CD4-positive, CD25-positive, alpha-beta regulatory T cell (primary cell): Measurements from ENCODE around the gene TMEM9. TPM values are rescaled to one million over a fixed set of nuclear protein-coding genes. Genes with fewer than 3 reads are reported as not detected.
A peak's percentile ranks its signal among the peaks of the same experiment; 100 is the strongest.
"Not testable (repeated sequence)": the region's sequence is repeated elsewhere in the genome, so short reads cannot be mapped to it uniquely, and the experiment has no call there.

Experiments
- ATAC-seq, 2 donors: fragments of 150-1000 bp; cut with Tn5 transposase; one replicate each; pipeline ENCODE4 v1.10.0; 2021; ENCODE audit warnings: low read depth in 2 of 2, moderate number of reproducible peaks in 2 of 2, moderate library complexity in 1 of 2
- DNase-seq, 3 donors: peaks; one replicate each; pipeline versions ENCODE4 v3.0.0 to v3.0.0-alpha.2; 2012 to 2022; ENCODE audit warnings: mixed read lengths in 1 of 3
- H3K27ac ChIP-seq: one replicate; pipeline ENCODE4 v1.7.0; 2013; ENCODE audit warnings: mild to moderate bottlenecking, low read length; ENCODE audit not compliant: insufficient read depth, poor library complexity, severe bottlenecking
- H3K27me3 ChIP-seq: one replicate; pipeline ENCODE4 v1.7.0; 2013; ENCODE audit warnings: low read length; ENCODE audit not compliant: control insufficient read depth, insufficient read depth
- H3K36me3 ChIP-seq: one replicate; pipeline ENCODE4 v1.7.0; 2013; ENCODE audit warnings: mild to moderate bottlenecking, low read length, moderate library complexity; ENCODE audit not compliant: control insufficient read depth, insufficient read depth
- H3K4me1 ChIP-seq: 2 replicates; pipeline ENCODE4 v1.7.0; 2013; ENCODE audit warnings: mild to moderate bottlenecking, low read length; ENCODE audit not compliant: insufficient read depth, control insufficient read depth, poor library complexity, severe bottlenecking
- H3K4me3 ChIP-seq: one replicate; pipeline ENCODE4 v1.7.0; 2013; ENCODE audit warnings: low read depth, mild to moderate bottlenecking, low read length, moderate library complexity
- H3K9me3 ChIP-seq, 2 experiments: 1 replicate in 1 of 2; 2 replicates in 1 of 2; pipeline ENCODE4 v1.7.0; 2013; ENCODE audit warnings: low read length in 2 of 2, mild to moderate bottlenecking in 1 of 2, moderate library complexity in 1 of 2; ENCODE audit not compliant: control insufficient read depth in 2 of 2
- H3K27ac Mint-ChIP-seq, 3 donors: one replicate each; pipeline ENCODE4 v1.8.0; 2020 to 2022; ENCODE audit warnings: mild to moderate bottlenecking in 3 of 3, mixed read lengths in 3 of 3, moderate library complexity in 2 of 3
- H3K27me3 Mint-ChIP-seq: one replicate; pipeline ENCODE4 v1.8.0; 2022; ENCODE audit warnings: mild to moderate bottlenecking, mixed read lengths
- H3K36me3 Mint-ChIP-seq: one replicate; pipeline ENCODE4 v1.8.0; 2020; ENCODE audit warnings: mixed read lengths
- H3K4me1 Mint-ChIP-seq, 4 donors: one replicate each; pipeline ENCODE4 v1.8.0; 2020 to 2022; ENCODE audit warnings: mixed read lengths in 4 of 4, mild to moderate bottlenecking in 1 of 4
- H3K4me3 Mint-ChIP-seq, 4 donors: one replicate each; pipeline ENCODE4 v1.8.0; 2020 to 2022; ENCODE audit warnings: mild to moderate bottlenecking in 4 of 4, mixed read lengths in 4 of 4, moderate library complexity in 3 of 4
- H3K9me3 Mint-ChIP-seq, 7 donors: one replicate each; pipeline ENCODE4 v1.8.0; 2020 to 2022; ENCODE audit warnings: mixed read lengths in 7 of 7, mild to moderate bottlenecking in 3 of 7, moderate library complexity in 2 of 7
- polyA plus RNA-seq, 4 donors: library from polyadenylated mRNA; unstranded; fragments of 300-500 nt; fragmentation: Illumina TruSeq; gene quantifications; one replicate each; pipeline ENCODE4 v1.2.3, GENCODE V29; 2021
- total RNA-seq: library from RNA; stranded (reverse); gene quantifications from one replicate; pipeline ENCODE4 v1.2.3, GENCODE V29; 2022

The TMEM9 gene
- total and polyA plus RNA-seq, 5 donors from 2014 or later: 12.1 to 40.6 (median 33.2) TPM

- ATAC-seq (no peak), DNase-seq (no peak)
- no peak overlapping the region for H3K27ac Mint-ChIP-seq
- Histone ChIP-seq H3K36me3 (no peaks in the 10 kb centered on the region), H3K27ac (no peak overlapping the region), H3K27me3 (peaks cover 13% of the 10 kb centered on the region), H3K4me1 (peaks cover 16% of the 10 kb centered on the region), H3K9me3 (no peaks in the 10 kb centered on the region), H3K4me3 (no peak overlapping the region)
- H3K9me3 Mint-ChIP-seq: peaks cover 0 to 2% (median 0%) of the 10 kb centered on the region in 7 donors
- no peaks in the 10 kb centered on the region for H3K36me3 Mint-ChIP-seq
- H3K27me3 Mint-ChIP-seq: peaks cover 42% of the 10 kb centered on the region
- peaks cover 0 to 13% (median 2%) of the 10 kb centered on the region in 4 donors for H3K4me1 Mint-ChIP-seq
- H3K4me3 Mint-ChIP-seq: no peak overlapping the region
Measured at GRCh38 chr1:201167041-201167991, 13.0 kb upstream of the TMEM9 start.

GRCh38 chr1:201164645-201165044, 10.4 kb upstream of the TMEM9 start:
- Mint-ChIP-seq H3K4me3 (no peak overlapping the region), H3K4me1 (no peaks in the 10 kb centered on the region)
- ATAC-seq: no peak

GRCh38 chr1:201163707-201164106, 9.4 kb upstream of the TMEM9 start:
- Mint-ChIP-seq H3K4me3 (no peak overlapping the region), H3K9me3 (peaks cover 0 to 2% (median 0%) of the 10 kb centered on the region in 7 donors), H3K4me1 (no peaks in the 10 kb centered on the region), H3K36me3 (no peaks in the 10 kb centered on the region), H3K27ac (no peak overlapping the region), H3K27me3 (peaks cover 48% of the 10 kb centered on the region)
- no peak for DNase-seq
- H3K27ac ChIP-seq: no peak overlapping the region
- H3K4me1 ChIP-seq: no peaks in the 10 kb centered on the region
- H3K27me3 ChIP-seq: peaks cover 13% of the 10 kb centered on the region
- H3K4me3 ChIP-seq: no peak overlapping the region
- H3K36me3 ChIP-seq: no peaks in the 10 kb centered on the region
- ATAC-seq: no peak
- H3K9me3 ChIP-seq: no peaks in the 10 kb centered on the region

More at GRCh38 chr1:201164645-201165044, 10.4 kb upstream of the TMEM9 start:
- Mint-ChIP-seq H3K27ac (no peak overlapping the region), H3K36me3 (no peaks in the 10 kb centered on the region), H3K27me3 (peaks cover 44% of the 10 kb centered on the region), H3K9me3 (peaks cover 0 to 2% (median 0%) of the 10 kb centered on the region in 7 donors)
- DNase-seq: no peak
- no peak overlapping the region for H3K4me3 ChIP-seq
- H3K9me3 ChIP-seq: no peaks in the 10 kb centered on the region
- no peaks in the 10 kb centered on the region for H3K36me3 ChIP-seq
- H3K4me1 ChIP-seq: no peaks in the 10 kb centered on the region
- H3K27me3 ChIP-seq: peaks cover 13% of the 10 kb centered on the region
- no peak overlapping the region for H3K27ac ChIP-seq

GRCh38 chr1:201163036-201163435, 8.8 kb upstream of the TMEM9 start:
- H3K4me3 ChIP-seq, ATAC-seq, H3K9me3 ChIP-seq, H3K27ac Mint-ChIP-seq, H3K27ac ChIP-seq, H3K9me3 Mint-ChIP-seq, H3K4me1 Mint-ChIP-seq, H3K4me3 Mint-ChIP-seq, H3K36me3 Mint-ChIP-seq, H3K36me3 ChIP-seq, H3K4me1 ChIP-seq, DNase-seq: not testable (repeated sequence)
- H3K27me3 Mint-ChIP-seq: peaks cover 49% of the 10 kb centered on the region
- H3K27me3 ChIP-seq: peaks cover 16% of the 10 kb centered on the region

GRCh38 chr1:201157949-201158348, 3.7 kb upstream of the TMEM9 start:
- Mint-ChIP-seq H3K27me3 (peaks cover 40% of the 10 kb centered on the region), H3K9me3 (peaks cover 0 to 2% (median 0%) of the 10 kb centered on the region in 7 donors), H3K27ac (peak overlapping the region in 1 of 3 donors; percentile 31), H3K4me1 (peaks cover 4 to 15% (median 12%) of the 10 kb centered on the region in 4 donors), H3K4me3 (no peak overlapping the region), H3K36me3 (no peaks in the 10 kb centered on the region)
- Histone ChIP-seq H3K36me3 (no peaks in the 10 kb centered on the region), H3K27ac (no peak overlapping the region), H3K4me1 (peaks cover 16% of the 10 kb centered on the region), H3K4me3 (no peak overlapping the region), H3K27me3 (peaks cover 19% of the 10 kb centered on the region), H3K9me3 (no peaks in the 10 kb centered on the region)
- no peak for DNase-seq
- no peak for ATAC-seq

GRCh38 chr1:201156819-201157218, 2.5 kb upstream of the TMEM9 start:
- H3K4me1 Mint-ChIP-seq: peaks cover 4 to 25% (median 12%) of the 10 kb centered on the region in 4 donors
- H3K4me3 Mint-ChIP-seq: peak overlapping the region in 1 of 4 donors; percentile 38
- no peak overlapping the region for H3K27ac Mint-ChIP-seq
- Histone ChIP-seq H3K36me3 (no peaks in the 10 kb centered on the region), H3K4me1 (peaks cover 16% of the 10 kb centered on the region), H3K4me3 (no peak overlapping the region), H3K27me3 (peaks cover 18% of the 10 kb centered on the region), H3K9me3 (no peaks in the 10 kb centered on the region), H3K27ac (no peak overlapping the region)
- H3K9me3 Mint-ChIP-seq: peaks cover 0 to 2% (median 0%) of the 10 kb centered on the region in 7 donors
- H3K36me3 Mint-ChIP-seq: no peaks in the 10 kb centered on the region
- DNase-seq: no peak
- ATAC-seq: no peak
- H3K27me3 Mint-ChIP-seq: peaks cover 30% of the 10 kb centered on the region

- Histone ChIP-seq H3K27ac (no peak overlapping the region), H3K9me3 (no peaks in the 10 kb centered on the region), H3K4me3 (no peak overlapping the region), H3K36me3 (no peaks in the 10 kb centered on the region), H3K4me1 (peaks cover 16% of the 10 kb centered on the region), H3K27me3 (peaks cover 13% of the 10 kb centered on the region)
- Mint-ChIP-seq H3K27ac (peak overlapping the region in 2 of 3 donors; percentile 23 to 28), H3K9me3 (peaks cover 0 to 2% (median 0%) of the 10 kb centered on the region in 7 donors), H3K36me3 (peaks cover 4% of the 10 kb centered on the region), H3K4me3 (peak overlapping the region in 1 of 4 donors; percentile 38), H3K27me3 (peaks cover 26% of the 10 kb centered on the region), H3K4me1 (peaks cover 4 to 27% (median 13%) of the 10 kb centered on the region in 4 donors)
- no peak for ATAC-seq
- no peak for DNase-seq
Measured at GRCh38 chr1:201156346-201156745, 2.1 kb upstream of the TMEM9 start.
